Measurements from ENCODE around the gene CHCHD6.

Gene CHCHD6

GRCh38 chr3:126703512-126704493 lies at the start of gene CHCHD6:
TSS of gene CHCHD6 (plus strand) at chr3:126704240. CDS start at chr3:126704313, 73 bp downstream.
- peak; percentile 80 for DNase-seq

GRCh38 chr3:126654571-126655383 lies 49.3 kb upstream of the CHCHD6 start, which contains the start of gene TXNRD3:
TSS of gene TXNRD3 (minus strand) at chr3:126655124.
- DNase-seq = peak; percentile 25

GRCh38 chr3:126655887-126656286 lies 48.2 kb upstream of the CHCHD6 start:
- DNase-seq = no peak

- no peak for DNase-seq
Observed at GRCh38 chr3:126656371-126657134, 47.5 kb upstream of the CHCHD6 start.

- DNase-seq = no peak
Observed at GRCh38 chr3:126657901-126658300, 46.1 kb upstream of the CHCHD6 start.

- no peak for DNase-seq
Observed at GRCh38 chr3:126658584-126658983, 45.5 kb upstream of the CHCHD6 start.

GRCh38 chr3:126659915-126660886 lies 43.8 kb upstream of the CHCHD6 start:
- DNase-seq = no peak

GRCh38 chr3:126661532-126662364 lies 42.3 kb upstream of the CHCHD6 start:
- DNase-seq = no peak

- DNase-seq = no peak
Observed at GRCh38 chr3:126663257-126663656, 40.8 kb upstream of the CHCHD6 start.

DNA sequence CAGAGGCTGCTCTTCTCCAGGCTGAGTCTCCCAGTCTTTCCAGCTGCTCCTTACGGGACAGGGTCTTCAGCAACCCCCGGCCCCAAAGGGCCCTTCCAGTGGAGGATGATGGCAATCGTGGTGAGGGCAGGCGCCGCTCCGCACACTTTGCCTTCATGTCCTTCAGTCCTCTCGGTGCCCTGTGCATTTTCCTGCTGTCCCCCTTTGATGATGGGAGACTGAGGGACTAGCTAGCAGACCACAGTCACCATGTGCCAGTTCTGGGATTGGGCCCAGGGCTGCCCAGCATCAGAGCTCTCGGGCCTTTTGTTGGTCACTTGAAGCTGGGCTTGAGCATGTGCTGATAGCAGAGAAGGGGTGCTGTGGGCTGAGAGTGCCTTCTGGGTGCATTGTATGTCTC lies 40.3 kb upstream of the CHCHD6 start:
- no peak for DNase-seq

DNA sequence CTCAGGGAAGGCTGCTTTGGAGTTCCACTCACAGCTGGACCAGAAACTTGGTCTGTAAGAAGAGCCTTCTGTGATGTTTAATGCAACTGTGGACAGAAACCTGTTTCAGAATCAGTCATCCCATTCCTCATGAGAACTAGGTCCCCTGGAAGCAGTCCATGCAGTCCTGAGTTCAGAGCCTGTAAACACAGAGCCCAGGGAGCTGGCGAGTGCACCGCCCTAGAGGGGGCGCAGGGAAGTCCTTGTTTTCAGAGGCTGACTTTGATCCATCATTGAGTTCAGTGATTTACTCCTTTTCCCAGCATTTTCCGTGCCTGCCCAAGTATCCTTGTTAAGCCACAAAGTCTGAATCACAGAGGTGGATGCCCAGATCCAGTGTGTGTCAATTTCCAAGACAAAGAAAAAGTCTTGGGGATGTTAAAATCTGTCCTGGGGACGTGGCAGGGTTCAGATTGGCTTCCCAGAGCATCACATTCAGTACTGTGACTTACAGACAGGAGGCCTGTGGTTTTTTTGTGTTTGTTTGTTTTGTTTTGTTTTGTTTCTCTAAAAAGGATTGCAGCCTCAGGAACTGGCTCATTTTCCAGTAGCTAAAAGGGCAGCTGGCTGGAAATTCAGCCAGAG lies 39.3 kb upstream of the CHCHD6 start:
- no peak for DNase-seq

- no peak for DNase-seq
Observed at GRCh38 chr3:126665221-126665936, 38.7 kb upstream of the CHCHD6 start.

GRCh38 chr3:126665959-126666657 lies 37.9 kb upstream of the CHCHD6 start:
- no peak for DNase-seq

GRCh38 chr3:126666658-126667528 lies 37.1 kb upstream of the CHCHD6 start:
- no peak for DNase-seq

- no peak for DNase-seq
Observed at GRCh38 chr3:126667631-126668449, 36.2 kb upstream of the CHCHD6 start.

DNA sequence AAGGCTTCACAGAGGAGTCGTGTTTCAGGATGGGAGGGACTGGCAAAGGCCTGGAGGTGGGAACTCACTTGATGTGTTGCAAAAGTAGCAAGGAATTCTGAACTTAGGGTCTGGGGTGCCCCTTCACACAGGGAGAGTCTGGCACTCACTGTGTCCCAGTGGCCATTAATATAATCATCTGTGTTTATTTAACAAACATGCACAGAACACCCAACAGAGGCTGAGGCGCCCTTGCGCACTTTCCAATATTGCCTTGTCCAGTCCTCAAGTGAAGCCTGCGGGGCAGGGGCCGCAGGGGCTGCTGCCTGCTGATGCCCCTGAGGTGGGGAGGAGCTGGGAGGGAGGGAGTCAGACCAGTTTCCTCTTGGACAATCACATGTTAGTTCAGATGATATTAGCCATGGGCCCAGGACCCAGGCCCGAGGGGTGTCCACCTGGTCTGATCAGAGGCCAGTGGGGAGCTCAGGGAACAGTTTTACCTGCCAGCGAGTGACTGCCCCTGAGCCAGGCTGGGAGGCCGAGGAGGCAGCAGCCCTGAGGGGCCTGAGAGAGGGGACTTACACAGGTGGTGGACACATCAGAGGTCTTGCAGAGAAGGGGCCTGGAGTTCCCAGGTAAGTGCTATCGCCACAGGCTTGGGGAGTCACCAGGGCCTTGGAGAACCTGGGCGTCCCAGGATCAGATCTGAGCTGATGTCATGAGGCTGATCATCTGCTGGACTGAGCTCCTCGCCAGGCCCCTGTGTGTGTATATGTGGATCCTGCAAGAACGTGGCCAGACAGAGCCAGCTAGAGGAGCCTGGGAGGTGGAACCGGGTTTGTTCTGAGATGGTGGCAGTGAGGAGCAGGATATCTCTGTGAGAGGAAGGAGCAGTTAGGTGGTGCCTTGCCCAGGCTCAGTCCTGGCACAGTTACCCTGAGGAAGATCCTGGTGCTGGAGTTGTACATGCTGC lies 35.3 kb upstream of the CHCHD6 start:
- no peak for DNase-seq

Measured in NCI-H187 treated with DMSO at 0.1 percent for 48 hours (cell line).